HG03280 (cell line): ENCODE data around the gene NSMCE3.
A peak's percentile ranks its signal among the peaks of the same experiment; 100 is the strongest.
"Not testable (repeated sequence)": the region's sequence is repeated elsewhere in the genome, so short reads cannot be mapped to it uniquely, and the experiment has no call there.

ENCODE experiments used
- ATAC-seq: cut with Tn5 transposase; IDR thresholded peaks from one replicate; pipeline ENCODE4 v1.9.1; 2021; ENCODE audit warnings: mild to moderate bottlenecking, moderate library complexity; ENCODE audit not compliant: unreplicated experiment

NSMCE3 gene

GRCh38 chr15:29270169-29270955, 740 bp upstream of the NSMCE3 start:
- ATAC-seq = peak; percentile 35

- ATAC-seq = peak; percentile 20
Measured at GRCh38 chr15:29268706-29269484, 727 bp downstream of the NSMCE3 start.

- ATAC-seq = no peak
Measured at GRCh38 chr15:29266052-29266582, 3.5 kb downstream of the NSMCE3 start.

- no peak for ATAC-seq
Measured at GRCh38 chr15:29263289-29263688, 6.3 kb downstream of the NSMCE3 start.

- ATAC-seq = no peak
Measured at GRCh38 chr15:29262738-29263137, 6.9 kb downstream of the NSMCE3 start.

GRCh38 chr15:29260896-29261295, 8.7 kb downstream of the NSMCE3 start:
- ATAC-seq = no peak

GRCh38 chr15:29259233-29259632, 10.4 kb downstream of the NSMCE3 start:
- ATAC-seq = no peak

GRCh38 chr15:29252234-29252633, 17.4 kb downstream of the NSMCE3 start:
- no peak for ATAC-seq

GRCh38 chr15:29244544-29244943, 25.1 kb downstream of the NSMCE3 start:
- no peak for ATAC-seq

- no peak for ATAC-seq
Measured at GRCh38 chr15:29244123-29244522, 25.5 kb downstream of the NSMCE3 start.

- ATAC-seq = no peak
Measured at GRCh38 chr15:29242456-29243242, 27.0 kb downstream of the NSMCE3 start.

GRCh38 chr15:29241207-29241606, 28.4 kb downstream of the NSMCE3 start:
- ATAC-seq = no peak

- no peak for ATAC-seq
Measured at GRCh38 chr15:29239395-29239794, 30.2 kb downstream of the NSMCE3 start.

GRCh38 chr15:29233566-29233965, 36.1 kb downstream of the NSMCE3 start:
- ATAC-seq = no peak

- ATAC-seq = no peak
Measured at GRCh38 chr15:29226436-29227208, 43.0 kb downstream of the NSMCE3 start.

GRCh38 chr15:29225534-29226234, 43.9 kb downstream of the NSMCE3 start:
- ATAC-seq = no peak

- ATAC-seq = not testable (repeated sequence)
Measured at GRCh38 chr15:29224987-29225363, 44.6 kb downstream of the NSMCE3 start.

GRCh38 chr15:29224235-29224986, 45.2 kb downstream of the NSMCE3 start:
- ATAC-seq = not testable (repeated sequence)

- no peak for ATAC-seq
Measured at GRCh38 chr15:29223640-29224039, 46.0 kb downstream of the NSMCE3 start.
